ENCODE measurements around the gene ATPAF1.

DNA sequence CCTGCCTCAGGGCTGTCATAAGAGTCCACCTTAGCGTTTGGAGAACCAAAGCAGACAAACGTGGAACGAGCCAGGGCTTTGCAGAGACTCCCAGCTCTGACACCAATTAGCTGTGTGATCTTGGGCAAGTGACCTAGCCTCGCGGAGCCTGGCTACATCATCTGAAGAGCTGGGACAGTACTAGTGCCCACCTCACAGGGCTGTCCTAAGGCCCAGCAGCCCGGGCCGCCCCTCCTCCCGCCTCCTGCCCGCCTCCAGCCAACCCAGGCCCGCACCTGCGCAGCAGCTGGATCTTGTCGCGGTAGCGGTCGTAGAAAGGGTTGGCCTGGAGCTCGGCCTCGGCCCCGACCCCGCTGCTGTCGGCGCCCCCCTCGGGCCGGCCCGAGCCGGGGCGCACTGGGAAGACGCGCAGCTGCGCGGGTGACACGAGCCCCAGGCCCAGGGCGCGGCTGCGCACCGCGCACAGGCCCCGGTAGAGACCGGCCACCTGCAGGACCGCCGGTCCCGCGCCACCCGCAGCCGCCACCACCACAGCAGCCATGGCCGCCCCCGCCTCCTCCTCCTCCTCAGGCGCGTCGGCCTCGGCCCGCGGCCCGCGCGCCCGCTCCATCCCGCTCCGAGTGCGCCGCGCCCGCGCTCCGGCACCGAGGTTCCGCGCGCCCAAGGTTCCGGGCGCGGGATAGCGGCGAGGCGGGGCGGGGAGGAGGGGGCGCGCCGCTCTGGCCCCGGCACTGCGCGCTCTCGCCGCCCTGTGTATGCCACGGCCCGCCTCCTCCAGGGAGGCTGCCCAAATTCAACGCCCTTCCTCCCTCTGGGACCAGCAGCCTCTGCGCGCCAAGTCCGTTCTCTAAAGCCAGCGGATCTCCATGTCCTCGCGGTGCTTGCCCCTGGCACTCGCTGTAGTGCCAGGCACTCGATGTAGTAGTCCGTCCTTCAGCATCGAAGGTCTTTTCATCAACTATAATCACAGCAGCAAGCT is at the start of gene ATPAF1:
- TF ChIP-seq, protein P1, sequence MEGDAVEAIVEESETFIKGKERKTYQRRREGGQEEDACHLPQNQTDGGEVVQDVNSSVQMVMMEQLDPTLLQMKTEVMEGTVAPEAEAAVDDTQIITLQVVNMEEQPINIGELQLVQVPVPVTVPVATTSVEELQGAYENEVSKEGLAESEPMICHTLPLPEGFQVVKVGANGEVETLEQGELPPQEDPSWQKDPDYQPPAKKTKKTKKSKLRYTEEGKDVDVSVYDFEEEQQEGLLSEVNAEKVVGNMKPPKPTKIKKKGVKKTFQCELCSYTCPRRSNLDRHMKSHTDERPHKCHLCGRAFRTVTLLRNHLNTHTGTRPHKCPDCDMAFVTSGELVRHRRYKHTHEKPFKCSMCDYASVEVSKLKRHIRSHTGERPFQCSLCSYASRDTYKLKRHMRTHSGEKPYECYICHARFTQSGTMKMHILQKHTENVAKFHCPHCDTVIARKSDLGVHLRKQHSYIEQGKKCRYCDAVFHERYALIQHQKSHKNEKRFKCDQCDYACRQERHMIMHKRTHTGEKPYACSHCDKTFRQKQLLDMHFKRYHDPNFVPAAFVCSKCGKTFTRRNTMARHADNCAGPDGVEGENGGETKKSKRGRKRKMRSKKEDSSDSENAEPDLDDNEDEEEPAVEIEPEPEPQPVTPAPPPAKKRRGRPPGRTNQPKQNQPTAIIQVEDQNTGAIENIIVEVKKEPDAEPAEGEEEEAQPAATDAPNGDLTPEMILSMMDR (IDR thresholded peaks at IDR 0.05) = no peak
- peak; percentile 47; the same call in 1 of the 2 replicates for TF ChIP-seq SIN3A (IDR thresholded peaks at IDR 0.05; ENCODE audit: borderline replicate concordance, insufficient read depth, low read depth, low read length)
- peak; percentile 67 for TF ChIP-seq POLR2AphosphoS5 (IDR thresholded peaks at IDR 0.05; ENCODE audit: low read depth, low read length)
- TF ChIP-seq, protein P2, sequence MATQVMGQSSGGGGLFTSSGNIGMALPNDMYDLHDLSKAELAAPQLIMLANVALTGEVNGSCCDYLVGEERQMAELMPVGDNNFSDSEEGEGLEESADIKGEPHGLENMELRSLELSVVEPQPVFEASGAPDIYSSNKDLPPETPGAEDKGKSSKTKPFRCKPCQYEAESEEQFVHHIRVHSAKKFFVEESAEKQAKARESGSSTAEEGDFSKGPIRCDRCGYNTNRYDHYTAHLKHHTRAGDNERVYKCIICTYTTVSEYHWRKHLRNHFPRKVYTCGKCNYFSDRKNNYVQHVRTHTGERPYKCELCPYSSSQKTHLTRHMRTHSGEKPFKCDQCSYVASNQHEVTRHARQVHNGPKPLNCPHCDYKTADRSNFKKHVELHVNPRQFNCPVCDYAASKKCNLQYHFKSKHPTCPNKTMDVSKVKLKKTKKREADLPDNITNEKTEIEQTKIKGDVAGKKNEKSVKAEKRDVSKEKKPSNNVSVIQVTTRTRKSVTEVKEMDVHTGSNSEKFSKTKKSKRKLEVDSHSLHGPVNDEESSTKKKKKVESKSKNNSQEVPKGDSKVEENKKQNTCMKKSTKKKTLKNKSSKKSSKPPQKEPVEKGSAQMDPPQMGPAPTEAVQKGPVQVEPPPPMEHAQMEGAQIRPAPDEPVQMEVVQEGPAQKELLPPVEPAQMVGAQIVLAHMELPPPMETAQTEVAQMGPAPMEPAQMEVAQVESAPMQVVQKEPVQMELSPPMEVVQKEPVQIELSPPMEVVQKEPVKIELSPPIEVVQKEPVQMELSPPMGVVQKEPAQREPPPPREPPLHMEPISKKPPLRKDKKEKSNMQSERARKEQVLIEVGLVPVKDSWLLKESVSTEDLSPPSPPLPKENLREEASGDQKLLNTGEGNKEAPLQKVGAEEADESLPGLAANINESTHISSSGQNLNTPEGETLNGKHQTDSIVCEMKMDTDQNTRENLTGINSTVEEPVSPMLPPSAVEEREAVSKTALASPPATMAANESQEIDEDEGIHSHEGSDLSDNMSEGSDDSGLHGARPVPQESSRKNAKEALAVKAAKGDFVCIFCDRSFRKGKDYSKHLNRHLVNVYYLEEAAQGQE (IDR thresholded peaks at IDR 0.05; ENCODE audit: insufficient read depth in 1 of 2, low read depth in 2 of 2, low read length in 1 of 2) = no peak

Data from Panc1 (cell line).